H1 (cell line): Measurements from ENCODE around the gene AOPEP. TPM values are rescaled to one million over a fixed set of nuclear protein-coding genes. Genes with fewer than 3 reads are reported as not detected.

Source experiments
- CTCF ChIA-PET: fragments of 300-600 bp; sonication (Branson Sonifier 250); formaldehyde crosslinking; loops from one replicate; lab custom pipeline; 2021; ENCODE audit not compliant: partially characterized antibody; lab: Charles Lee
- POLR2A ChIA-PET: fragments of 300-600 bp; sonication (Branson Sonifier 250); formaldehyde crosslinking; loops from one replicate; lab custom pipeline; 2021; ENCODE audit warnings: inconsistent platforms; ENCODE audit not compliant: partially characterized antibody; lab: Charles Lee
- DNase-seq, 2 experiments: peaks; one replicate each; pipeline versions ENCODE4 v3.0.0 to v3.0.0-alpha.2; 2010 to 2022; ENCODE audit warnings: low spot score in 2 of 2, low read depth in 1 of 2, mixed read lengths in 1 of 2
- FAIRE-seq: peaks from 2 replicates; lab custom pipeline; 2011; peaks lifted over from hg19 to GRCh38; lab: Jason Lieb, UNC
- H2AFZ ChIP-seq: 2 replicates; pipeline ENCODE4 v1.8.1; 2012; ENCODE audit warnings: low read length, inconsistent platforms
- H2AK5ac ChIP-seq: 2 replicates; pipeline ENCODE4 v1.6.1; 2013; ENCODE audit warnings: low read depth, low read length
- H2BK120ac ChIP-seq: replicated peaks from 2 replicates; pipeline ENCODE3; 2013; ENCODE audit warnings: low read depth, low read length, inconsistent platforms
- H2BK12ac ChIP-seq: 2 replicates; pipeline ENCODE4 v1.6.1; 2013; ENCODE audit warnings: low read depth, low read length
- H2BK15ac ChIP-seq: 2 replicates; pipeline ENCODE4 v1.6.1; 2013; ENCODE audit warnings: low read length
- H2BK20ac ChIP-seq: 2 replicates; pipeline ENCODE4 v1.6.1; 2013; ENCODE audit warnings: low read length
- H2BK5ac ChIP-seq: 2 replicates; pipeline ENCODE4 v1.6.1; 2013; ENCODE audit warnings: low read depth, low read length
- H3K14ac ChIP-seq: 2 replicates; pipeline ENCODE4 v1.6.1; 2013; ENCODE audit warnings: inconsistent platforms; ENCODE audit not compliant: insufficient read length
- H3K18ac ChIP-seq: 2 replicates; pipeline ENCODE4 v1.6.1; 2013; ENCODE audit warnings: low read length; ENCODE audit errors: extremely low read depth
- H3K23ac ChIP-seq: 2 replicates; pipeline ENCODE4 v1.6.1; 2013; ENCODE audit warnings: inconsistent platforms; ENCODE audit not compliant: insufficient read length
- H3K23me2 ChIP-seq: 2 replicates; pipeline ENCODE4 v1.6.1; 2013; ENCODE audit warnings: low read depth, low read length
- H3K27ac ChIP-seq: 2 replicates; pipeline ENCODE4 v1.6.1; 2011; ENCODE audit warnings: low read depth, low read length, inconsistent platforms
- H3K27me3 ChIP-seq, 4 experiments: replicated peaks in 1 of 4; 1 replicate in 1 of 4; 2 replicates in 3 of 4; pipeline versions ENCODE4 v1.6.1 to v1.8.1; 2011 to 2013; ENCODE audit warnings: low read length in 3 of 4, mild to moderate bottlenecking in 3 of 4, inconsistent platforms in 2 of 4, mixed read lengths in 2 of 4, moderate library complexity in 1 of 4; ENCODE audit not compliant: control insufficient read depth in 3 of 4, insufficient read depth in 3 of 4; ENCODE audit errors: extremely low read depth in 1 of 4
- H3K36me3 ChIP-seq, 4 experiments: 2 replicates each; pipeline versions ENCODE4 v1.6.1 to v1.8.1; 2011 to 2013; ENCODE audit warnings: mild to moderate bottlenecking in 4 of 4, low read length in 3 of 4, moderate library complexity in 2 of 4, control low read depth in 1 of 4, inconsistent platforms in 1 of 4; ENCODE audit not compliant: insufficient read depth in 4 of 4, control insufficient read depth in 2 of 4
- H3K4ac ChIP-seq: replicated peaks from 2 replicates; pipeline ENCODE3; 2013; ENCODE audit warnings: low read length, low read depth, mixed read lengths, inconsistent platforms; ENCODE audit not compliant: insufficient read length
- H3K4me1 ChIP-seq, 4 experiments: replicated peaks in 1 of 4; 1 replicate in 1 of 4; 2 replicates in 3 of 4; pipeline versions ENCODE4 v1.6.1 to v1.8.1; 2011 to 2013; ENCODE audit warnings: low read length in 3 of 4, inconsistent platforms in 2 of 4, mixed read lengths in 1 of 4; ENCODE audit not compliant: insufficient read depth in 4 of 4, control insufficient read depth in 3 of 4
- H3K4me2 ChIP-seq, 2 experiments: 2 replicates each; pipeline versions ENCODE4 v1.6.1 to v1.8.1; 2011 to 2013; ENCODE audit warnings: low read depth in 2 of 2, low read length in 2 of 2, control low read depth in 1 of 2, inconsistent platforms in 1 of 2, mild to moderate bottlenecking in 1 of 2; ENCODE audit not compliant: insufficient read depth in 1 of 2
- H3K4me3 ChIP-seq, 4 experiments: fragments of 200-600, 300-600 bp in 1 of 4; sonication (generic), shearing (Covaris generic), sonication (Bioruptor Twin) in 1 of 4; 2 replicates each; pipeline versions ENCODE4 v1.5.1 to v1.8.1; 2011 to 2016; ENCODE audit warnings: low read length in 4 of 4, low read depth in 3 of 4, control low read depth in 2 of 4, inconsistent platforms in 2 of 4, mild to moderate bottlenecking in 2 of 4, mixed read lengths in 1 of 4, moderate library complexity in 1 of 4; ENCODE audit not compliant: insufficient read depth in 2 of 4; ENCODE audit errors: extremely low read depth in 1 of 4
- H3K56ac ChIP-seq: replicated peaks from 2 replicates; pipeline ENCODE3; 2013; ENCODE audit warnings: low read depth, mild to moderate bottlenecking, mixed read lengths, low read length, inconsistent platforms; ENCODE audit not compliant: insufficient read length
- H3K79me1 ChIP-seq: 2 replicates; pipeline ENCODE4 v1.6.1; 2013; ENCODE audit warnings: low read depth, low read length, control low read depth
- H3K79me2 ChIP-seq, 2 experiments: 2 replicates each; pipeline versions ENCODE4 v1.6.1 to v1.8.1; 2012 to 2013; ENCODE audit warnings: low read length in 2 of 2, mild to moderate bottlenecking in 2 of 2, inconsistent platforms in 1 of 2; ENCODE audit not compliant: insufficient read depth in 2 of 2, control insufficient read depth in 1 of 2
- H3K9ac ChIP-seq, 4 experiments: replicated peaks in 1 of 4; 1 replicate in 1 of 4; 2 replicates in 3 of 4; pipeline versions ENCODE4 v1.6.1 to v1.8.1; 2011 to 2013; ENCODE audit warnings: low read depth in 3 of 4, low read length in 3 of 4, control low read depth in 2 of 4, mild to moderate bottlenecking in 2 of 4, moderate library complexity in 2 of 4, inconsistent platforms in 1 of 4; ENCODE audit errors: extremely low read depth in 1 of 4
- H3K9me3 ChIP-seq, 2 experiments: 2 replicates each; pipeline versions ENCODE4 v1.6.1 to v1.8.1; 2012 to 2013; ENCODE audit warnings: mild to moderate bottlenecking in 2 of 2, moderate library complexity in 2 of 2, control low read depth in 1 of 2, inconsistent platforms in 1 of 2, low read depth in 1 of 2, low read length in 1 of 2, mixed read lengths in 1 of 2; ENCODE audit not compliant: insufficient read depth in 2 of 2
- H4K20me1 ChIP-seq, 2 experiments: replicated peaks in 1 of 2; 2 replicates each; pipeline versions ENCODE3 to v1.8.1; 2011 to 2013; ENCODE audit warnings: inconsistent platforms in 2 of 2, low read length in 2 of 2, mild to moderate bottlenecking in 1 of 2; ENCODE audit not compliant: insufficient read depth in 2 of 2, control insufficient read depth in 1 of 2
- H4K5ac ChIP-seq: 2 replicates; pipeline ENCODE4 v1.6.1; 2013; ENCODE audit warnings: low read length, low read depth, mixed read lengths, inconsistent platforms; ENCODE audit not compliant: insufficient read length
- H4K8ac ChIP-seq: 2 replicates; pipeline ENCODE4 v1.8.0; 2013; ENCODE audit warnings: mild to moderate bottlenecking, moderate library complexity, low read length, inconsistent platforms; ENCODE audit not compliant: insufficient read depth; ENCODE audit errors: extremely low read depth
- H4K91ac ChIP-seq: replicated peaks from 2 replicates; pipeline ENCODE3; 2013; ENCODE audit warnings: low read length, mixed read lengths, inconsistent platforms; ENCODE audit not compliant: insufficient read length
- ATF3 ChIP-seq: IDR thresholded peaks from 2 replicates; pipeline ENCODE4 v1.6.1; 2011; ENCODE audit warnings: low read depth, mild to moderate bottlenecking, low read length; ENCODE audit not compliant: insufficient read depth
- CBX8 ChIP-seq: fragments of 300-800, 300-1000 bp; sonication (generic); IDR thresholded peaks from 2 replicates; pipeline ENCODE4 v1.7.1; 2016; ENCODE audit warnings: low read depth, low read length, borderline replicate concordance
- CHD2 ChIP-seq: IDR thresholded peaks from 2 replicates; pipeline ENCODE4 v1.6.1; 2012; ENCODE audit warnings: low read length, improper control_type of control experiment
- CTCF ChIP-seq, 3 experiments: IDR thresholded peaks; 1 replicate in 2 of 3; 2 replicates in 1 of 3; pipeline versions ENCODE4 v1.5.1 to v1.6.1; 2011; ENCODE audit warnings: low read length in 3 of 3, mild to moderate bottlenecking in 3 of 3, inconsistent platforms in 2 of 3, low read depth in 1 of 3, moderate library complexity in 1 of 3; ENCODE audit not compliant: insufficient read depth in 1 of 3; ENCODE audit errors: control extremely low read depth in 1 of 3
- EGR1 ChIP-seq: IDR thresholded peaks from 2 replicates; pipeline ENCODE4 v1.6.1; 2011; ENCODE audit warnings: low read depth, low read length, borderline replicate concordance
- RBBP5 ChIP-seq: IDR thresholded peaks from 2 replicates; pipeline ENCODE4 v1.7.1; 2012; ENCODE audit warnings: low read depth, mild to moderate bottlenecking, inconsistent platforms, low read length, moderate library complexity, borderline replicate concordance
- SIN3A ChIP-seq, 2 experiments: IDR thresholded peaks in 1 of 2; conservative IDR thresholded peaks in 1 of 2; 2 replicates each; pipeline ENCODE4 v1.6.1; 2011 to 2012; ENCODE audit warnings: low read length in 2 of 2, improper control_type of control experiment in 1 of 2, low read depth in 1 of 2, mild to moderate bottlenecking in 1 of 2
- SIX5 ChIP-seq: IDR thresholded peaks from 2 replicates; pipeline ENCODE4 v1.6.1; 2011; ENCODE audit warnings: mild to moderate bottlenecking, low read depth, low read length
- WGBS, 2 experiments: shearing (Covaris generic) in 1 of 2; methylation state at CpG; one replicate each; pipeline versions ENCODE4 v1.1.6 to v1.1.7; 2013 to 2015; ENCODE audit warnings: low lambda C conversion rate in 2 of 2, mixed read lengths in 2 of 2, inconsistent platforms in 1 of 2, low coverage in 1 of 2, missing lambda C conversion rate in 1 of 2; ENCODE audit not compliant: insufficient replicate concordance in 2 of 2, insufficient coverage in 1 of 2, insufficient read length in 1 of 2; ENCODE audit errors: extremely low coverage in 1 of 2, missing lambda C conversion rate in 1 of 2; 5-methylcytosine and 5-hydroxymethylcytosine counted together
- polyA plus RNA-seq, 7 experiments: library from polyadenylated mRNA; depleted of rRNA in 3 of 7; stranded (reverse) in 5 of 7; unstranded in 2 of 7; fragments of >200 nt in 5 of 7; fragments of 200-250 nt in 2 of 7; gene quantifications; 1 replicate in 5 of 7; 2 replicates in 1 of 7; 4 replicates in 1 of 7; pipeline versions ENCODE4 v1.2.1 to v1.2.3, GENCODE V29; 2011 to 2013; ENCODE audit warnings: missing spikeins in 2 of 7, mixed read lengths in 2 of 7
- total RNA-seq: library from RNA; stranded (reverse); fragmentation: NEBNext Ultra II Directional; extraction: Animal tissue kit (Norgen Biotek cat#: 25700); gene quantifications from 2 replicates; pipeline ENCODE4 v1.2.1, GENCODE V29; 2021
- TF ChIP-seq, protein P1 (sequence below): IDR thresholded peaks from 2 replicates; pipeline ENCODE4 v1.6.1; 2012; ENCODE audit warnings: inconsistent platforms

AOPEP gene
- total and polyA plus RNA-seq, 2 of the 8 experiments (the other 6 are each of a cell fraction or from before 2014, with no cell fraction given) = 6.1 to 14.3 TPM

GRCh38 chr9:94699715-94700373, 26.7 kb upstream of the AOPEP start:
- H3K4ac ChIP-seq = no peak overlapping the region
- ChIA-PET CTCF (no interaction called here), POLR2A (no interaction called here)
- 93% methylated on average over 4 of the region's 4 CpGs; no CpG with 5 or more reads in 1 of the 2 experiments for WGBS, 2 experiments
- 0 out of 7 replicates have a peak, but pooled peaks cover 0 to 2% (median 0%) of the 10 kb centered on the region in 4 experiments for H3K27me3 ChIP-seq
- H2AK5ac ChIP-seq = no peak overlapping the region
- FAIRE-seq (no peak), DNase-seq (no peak)
- H3K27ac ChIP-seq = no peak overlapping the region
- no peaks in the 10 kb centered on the region for H3K79me1 ChIP-seq
- H2BK5ac ChIP-seq = no peak overlapping the region
- H3K56ac ChIP-seq = no peak overlapping the region
- no peak overlapping the region for H3K18ac ChIP-seq
- no peak overlapping the region for H4K5ac ChIP-seq
- H2BK12ac ChIP-seq = no peak overlapping the region
- no peak overlapping the region for H3K23ac ChIP-seq
- no peak overlapping the region for H3K4me2 ChIP-seq
- H2BK15ac ChIP-seq = no peak overlapping the region
- no peak overlapping the region for H2BK120ac ChIP-seq
- H4K20me1 ChIP-seq = no peaks in the 10 kb centered on the region
- H3K79me2 ChIP-seq = no peaks in the 10 kb centered on the region
- no peak overlapping the region for H3K4me3 ChIP-seq
- H3K9ac ChIP-seq = no peak overlapping the region
- no peak overlapping the region for H4K8ac ChIP-seq
- H2AFZ ChIP-seq = no peak overlapping the region
- H3K4me1 ChIP-seq = peaks cover 0 to 2% (median 0%) of the 10 kb centered on the region in 4 experiments; a peak in 1 of 7 replicates
- H2BK20ac ChIP-seq = no peak overlapping the region
- no peaks in the 10 kb centered on the region for H3K36me3 ChIP-seq
- no peaks in the 10 kb centered on the region for H3K9me3 ChIP-seq
- no peaks in the 10 kb centered on the region for H3K23me2 ChIP-seq
- no peak overlapping the region for H3K14ac ChIP-seq
- no peak overlapping the region for H4K91ac ChIP-seq
- TF ChIP-seq EGR1 = no peak
- TF ChIP-seq SIN3A (conservative IDR thresholded peaks at IDR 0.05 in 1 of 2, IDR thresholded peaks at IDR 0.05 in 1 of 2; ENCODE audit: low read depth in 1 of 2, low read length in 2 of 2) = no peak
- no peak for TF ChIP-seq ATF3
- TF ChIP-seq, protein P1, sequence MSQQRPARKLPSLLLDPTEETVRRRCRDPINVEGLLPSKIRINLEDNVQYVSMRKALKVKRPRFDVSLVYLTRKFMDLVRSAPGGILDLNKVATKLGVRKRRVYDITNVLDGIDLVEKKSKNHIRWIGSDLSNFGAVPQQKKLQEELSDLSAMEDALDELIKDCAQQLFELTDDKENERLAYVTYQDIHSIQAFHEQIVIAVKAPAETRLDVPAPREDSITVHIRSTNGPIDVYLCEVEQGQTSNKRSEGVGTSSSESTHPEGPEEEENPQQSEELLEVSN = no peak
- no peak for TF ChIP-seq CBX8
- no peak for TF ChIP-seq CHD2
- no peak for TF ChIP-seq RBBP5
- TF ChIP-seq SIX5 = no peak
- TF ChIP-seq CTCF (IDR thresholded peaks at IDR 0.05; ENCODE audit: control extremely low read depth in 1 of 3, insufficient read depth in 1 of 3, low read depth in 1 of 3, low read length in 3 of 3) = no peak
